Left ventricle myocardium inferior (tissue), 1 donor: ENCODE data around the gene SHMT2. TPM values are rescaled to one million over a fixed set of nuclear protein-coding genes. Genes with fewer than 3 reads are reported as not detected.

Source experiments
- DNase-seq: peaks from one replicate; pipeline ENCODE4 v3.0.0-alpha.2; 2020
- H3K27ac ChIP-seq: fragments of 200-600 bp; replicated peaks from 2 replicates; pipeline ENCODE4 v1.8.0; 2021
- H3K27me3 ChIP-seq: fragments of 200-600 bp; 2 replicates; pipeline ENCODE4 v1.8.0; 2021; ENCODE audit warnings: low read depth
- H3K36me3 ChIP-seq: fragments of 200-600 bp; 2 replicates; pipeline ENCODE4 v1.8.0; 2021
- H3K4me1 ChIP-seq: fragments of 200-600 bp; 2 replicates; pipeline ENCODE4 v1.8.0; 2021
- H3K4me3 ChIP-seq: fragments of 200-600 bp; 2 replicates; pipeline ENCODE4 v1.8.0; 2021; ENCODE audit warnings: mild to moderate bottlenecking, moderate library complexity
- H3K9me3 ChIP-seq: fragments of 200-600 bp; replicated peaks from 2 replicates; pipeline ENCODE4 v1.8.0; 2021
- CTCF ChIP-seq: fragments of 200-600 bp; IDR thresholded peaks from 2 replicates; pipeline ENCODE4 v1.8.0; 2021; ENCODE audit warnings: antibody characterized with exemption, mild to moderate bottlenecking, borderline replicate concordance
- intact Hi-C: fragments of 100-400 bp; cut with micrococcal nuclease; formaldehyde crosslinking; loops from one replicate; pipeline ENCODE4 v1.11.0; 2022
- total RNA-seq: library from RNA; stranded (reverse); fragmentation: NEBNext Ultra II Directional; extraction: Animal tissue kit (Norgen Biotek cat#: 25700); gene quantifications from one replicate; pipeline ENCODE4 v1.2.1, GENCODE V29; 2021
- donor health status: DM: no; HTN: yes; CAD: no; lungs with severe emphysema.

Gene SHMT2
- total RNA-seq, 1 donor from 2014 or later, result 22.9 TPM

DNA sequence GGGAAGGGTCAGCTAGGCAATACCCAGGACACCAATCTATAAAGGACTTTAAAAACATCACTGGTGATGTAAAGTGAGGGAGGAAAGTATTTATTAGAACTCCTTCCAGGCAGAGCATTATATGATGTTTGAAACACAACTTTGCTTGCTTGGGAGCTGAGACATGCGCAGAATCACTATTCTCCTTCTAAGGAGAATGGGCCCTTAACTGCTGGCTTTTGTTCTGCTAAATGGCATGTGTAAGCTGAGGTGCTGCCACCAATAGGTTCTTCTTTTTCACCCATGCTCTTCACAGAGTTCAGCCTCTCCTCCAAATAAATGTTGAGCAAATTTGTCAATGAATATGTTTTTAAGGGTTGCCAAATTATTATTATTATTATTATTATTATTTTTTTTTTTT lies 17.5 kb downstream of the SHMT2 start:
- no peak overlapping the region for H3K27ac ChIP-seq
- peaks cover 20% of the 10 kb centered on the region for H3K4me1 ChIP-seq
- H3K27me3 ChIP-seq, result peaks cover 30% of the 10 kb centered on the region
- H3K9me3 ChIP-seq, result no peaks in the 10 kb centered on the region
- no peak for TF ChIP-seq CTCF
- no peak overlapping the region for H3K4me3 ChIP-seq
- H3K36me3 ChIP-seq, result no peaks in the 10 kb centered on the region
- DNase-seq, result no peak
- intact Hi-C loops, result no loop called here

DNA sequence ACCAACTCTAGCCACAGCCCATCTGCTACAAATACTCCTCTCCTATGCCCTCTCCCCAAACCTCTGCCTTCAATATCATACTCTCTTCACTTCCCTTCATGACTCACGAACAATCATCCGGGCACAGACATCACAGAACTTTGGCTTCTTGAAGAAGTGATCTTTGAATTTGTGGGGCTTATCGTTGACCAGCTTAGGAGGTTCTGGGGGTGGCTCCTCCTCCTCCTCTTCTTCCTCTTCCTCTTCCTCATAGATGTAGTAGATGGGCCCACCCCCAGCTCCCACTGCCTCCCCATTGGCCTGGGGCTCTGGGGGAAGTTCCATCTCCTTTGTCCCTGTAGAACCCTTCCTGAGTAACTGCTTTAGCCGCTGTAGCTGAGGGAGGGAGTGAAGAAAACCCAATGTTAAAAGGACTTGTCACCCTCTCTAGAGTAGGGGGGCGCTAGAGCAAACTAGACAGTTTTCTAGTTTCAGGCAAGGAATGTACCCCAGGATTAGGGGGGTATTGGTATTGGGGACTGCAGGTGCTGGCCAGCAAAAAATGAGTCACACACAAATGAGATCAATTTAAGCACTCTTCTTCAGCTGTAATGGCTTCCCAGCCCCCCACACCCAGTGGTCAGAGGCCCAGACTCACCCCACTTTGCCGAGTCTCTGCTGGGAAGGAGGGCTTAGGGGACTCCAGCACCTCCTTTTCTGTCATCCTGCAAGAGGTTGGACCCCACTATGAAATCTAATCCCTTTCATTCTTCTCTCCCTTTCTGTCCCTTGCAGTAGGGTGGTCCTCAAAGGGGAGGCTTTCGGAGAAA lies 19.6 kb downstream of the SHMT2 start:
- Histone ChIP-seq H3K4me1 (no peaks in the 10 kb centered on the region), H3K9me3 (no peaks in the 10 kb centered on the region), H3K36me3 (no peaks in the 10 kb centered on the region), H3K4me3 (no peak overlapping the region), H3K27me3 (peaks cover 9% of the 10 kb centered on the region), H3K27ac (no peak overlapping the region)
- DNase-seq, result peak; percentile 29
- intact Hi-C loops, result no loop called here
- TF ChIP-seq CTCF, result no peak

DNA sequence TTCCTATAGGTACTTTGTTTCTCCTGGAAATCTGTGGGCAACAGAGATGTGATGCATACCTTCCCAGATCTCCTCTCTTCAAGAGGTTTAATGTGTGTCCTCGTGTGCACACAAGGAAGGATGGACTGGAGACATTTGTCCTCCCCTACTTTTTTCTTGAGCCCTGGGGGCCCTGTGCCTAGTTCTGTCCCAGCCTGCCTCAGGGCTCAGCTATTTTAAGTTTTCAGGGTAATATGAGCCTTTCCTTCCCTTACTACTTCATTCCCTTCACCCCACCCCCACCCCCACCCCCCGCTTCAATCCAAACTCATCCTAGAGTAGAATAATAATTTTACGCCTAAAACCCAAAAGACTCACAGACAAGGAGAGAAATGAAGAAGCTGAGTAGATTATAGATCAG lies 21.0 kb downstream of the SHMT2 start:
- Histone ChIP-seq H3K4me1 (no peaks in the 10 kb centered on the region), H3K36me3 (peaks cover 10% of the 10 kb centered on the region), H3K9me3 (no peaks in the 10 kb centered on the region), H3K4me3 (no peak overlapping the region), H3K27ac (no peak overlapping the region), H3K27me3 (peaks cover 2% of the 10 kb centered on the region)
- DNase-seq, result no peak
- TF ChIP-seq CTCF, result no peak
- intact Hi-C loops, result no loop called here

DNA sequence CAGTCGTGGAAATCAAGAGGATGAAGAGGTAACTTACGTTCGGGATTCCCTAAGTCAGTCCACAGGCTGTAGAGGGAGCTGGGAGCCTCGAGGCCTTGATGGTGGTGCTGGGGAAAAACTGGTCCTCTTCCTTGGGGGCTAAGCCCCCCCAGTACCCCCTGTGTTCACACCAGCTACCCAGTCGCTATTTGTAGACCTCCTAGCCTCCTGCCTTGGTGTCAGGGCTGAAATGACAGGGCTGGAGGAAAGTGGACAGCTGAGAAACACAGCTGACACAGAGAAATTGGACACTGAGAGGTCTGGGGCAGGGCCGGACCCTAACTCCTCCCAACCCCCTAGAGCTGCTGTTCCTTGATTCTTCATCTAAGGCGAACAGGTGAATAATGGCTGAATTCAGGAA lies 21.4 kb downstream of the SHMT2 start, which contains the start of gene STAC3:
Gene STAC3, minus strand, starts transcription at position 232 of the 400 bp plus-strand sequence. CDS start 1,551 bp downstream, outside the sequence.
- H3K27me3 ChIP-seq, result no peaks in the 10 kb centered on the region
- H3K27ac ChIP-seq, result no peak within 1 kb of the TSS
- DNase-seq, result no peak
- TF ChIP-seq CTCF, result no peak
- H3K4me1 ChIP-seq, result no peaks in the 10 kb centered on the region
- no peak within 1 kb of the TSS for H3K4me3 ChIP-seq
- intact Hi-C loops, result no loop called here
- no peaks in the 10 kb centered on the region for H3K9me3 ChIP-seq
- peaks cover 13% of the 10 kb centered on the region for H3K36me3 ChIP-seq

DNA sequence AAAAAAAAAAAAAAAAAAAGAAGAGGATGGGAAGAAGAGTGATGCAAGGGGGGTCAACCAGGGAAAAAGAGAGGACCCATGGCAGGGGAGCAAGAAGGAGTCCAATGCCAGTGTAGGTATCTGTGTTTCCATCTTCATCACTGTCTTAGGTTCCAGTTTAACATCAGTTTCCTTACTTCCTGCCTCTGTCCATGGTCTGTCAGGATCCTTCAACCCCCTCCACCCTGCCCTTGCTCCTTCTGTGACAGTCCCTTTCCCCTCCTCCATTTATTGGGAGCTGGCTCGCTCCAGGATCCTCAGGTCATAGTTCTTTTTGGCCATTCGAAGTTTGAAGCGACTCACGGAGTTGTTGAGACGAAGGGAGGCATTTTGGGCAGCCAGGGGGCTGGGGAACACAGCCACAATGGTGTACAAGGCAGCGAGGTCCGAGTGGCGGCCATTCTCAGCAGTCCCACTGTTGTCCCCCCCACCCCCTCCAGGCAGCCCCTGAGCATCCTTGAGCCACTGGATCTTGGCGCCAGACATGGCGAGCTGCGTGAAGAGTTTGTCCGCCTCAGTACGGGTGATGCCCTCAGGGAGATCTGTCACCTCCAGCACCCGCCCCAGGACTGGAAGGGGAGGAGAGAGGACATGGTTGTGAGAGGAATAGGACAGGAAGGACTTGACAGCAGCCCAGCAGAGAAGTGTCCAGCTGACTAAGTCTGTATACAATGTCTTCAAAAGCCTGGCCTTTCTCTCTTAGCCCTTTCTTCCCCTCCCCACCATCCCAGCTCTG lies 25.2 kb downstream of the SHMT2 start:
- intact Hi-C loops, result no loop called here
- TF ChIP-seq CTCF, result no peak
- Histone ChIP-seq H3K4me1 (peaks cover 18% of the 10 kb centered on the region), H3K27me3 (no peaks in the 10 kb centered on the region), H3K36me3 (peaks cover 46% of the 10 kb centered on the region), H3K27ac (no peak overlapping the region), H3K4me3 (no peak overlapping the region), H3K9me3 (no peaks in the 10 kb centered on the region)
- no peak for DNase-seq
